ENCODE measurements around the gene HIVEP3.
A peak's percentile ranks its signal among the peaks of the same experiment; 100 is the strongest.

HIVEP3 gene

DNA sequence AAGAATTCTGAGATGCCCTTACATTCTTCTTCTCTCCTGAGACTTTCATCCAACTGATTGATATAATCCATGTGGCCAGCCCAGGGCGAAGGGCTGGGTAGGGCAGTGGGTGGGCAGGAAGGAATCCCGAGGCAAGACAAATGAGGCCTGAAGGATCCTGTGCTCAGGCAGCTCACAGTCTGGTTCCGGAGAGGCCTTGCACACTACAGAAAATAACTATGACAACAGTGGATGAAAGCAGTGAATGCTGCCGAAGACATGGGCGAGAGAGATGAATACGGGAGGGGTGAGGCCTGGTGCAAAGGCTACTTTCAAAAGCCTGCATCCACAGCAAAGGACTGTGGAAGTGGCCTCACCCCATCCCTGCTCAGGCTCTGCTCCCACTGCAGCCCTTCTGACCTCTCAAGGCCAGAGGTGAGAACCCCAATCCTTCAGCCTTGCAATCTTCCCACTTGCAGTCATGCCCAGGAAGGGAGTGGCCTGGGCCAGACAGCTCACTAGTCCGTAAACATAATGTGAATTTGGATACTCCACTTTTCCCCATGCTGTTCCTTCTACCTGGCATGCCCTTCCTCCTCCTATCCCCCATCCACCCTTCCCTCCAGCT lies 250.6 kb downstream of the HIVEP3 start:
- no peak for DNase-seq (ENCODE audit: low read depth)
- TF ChIP-seq, protein P1, sequence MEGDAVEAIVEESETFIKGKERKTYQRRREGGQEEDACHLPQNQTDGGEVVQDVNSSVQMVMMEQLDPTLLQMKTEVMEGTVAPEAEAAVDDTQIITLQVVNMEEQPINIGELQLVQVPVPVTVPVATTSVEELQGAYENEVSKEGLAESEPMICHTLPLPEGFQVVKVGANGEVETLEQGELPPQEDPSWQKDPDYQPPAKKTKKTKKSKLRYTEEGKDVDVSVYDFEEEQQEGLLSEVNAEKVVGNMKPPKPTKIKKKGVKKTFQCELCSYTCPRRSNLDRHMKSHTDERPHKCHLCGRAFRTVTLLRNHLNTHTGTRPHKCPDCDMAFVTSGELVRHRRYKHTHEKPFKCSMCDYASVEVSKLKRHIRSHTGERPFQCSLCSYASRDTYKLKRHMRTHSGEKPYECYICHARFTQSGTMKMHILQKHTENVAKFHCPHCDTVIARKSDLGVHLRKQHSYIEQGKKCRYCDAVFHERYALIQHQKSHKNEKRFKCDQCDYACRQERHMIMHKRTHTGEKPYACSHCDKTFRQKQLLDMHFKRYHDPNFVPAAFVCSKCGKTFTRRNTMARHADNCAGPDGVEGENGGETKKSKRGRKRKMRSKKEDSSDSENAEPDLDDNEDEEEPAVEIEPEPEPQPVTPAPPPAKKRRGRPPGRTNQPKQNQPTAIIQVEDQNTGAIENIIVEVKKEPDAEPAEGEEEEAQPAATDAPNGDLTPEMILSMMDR (IDR thresholded peaks at IDR 0.05; ENCODE audit: low read depth, low read length, missing control alignments): no peak
- no peak overlapping the region for H3K4me3 ChIP-seq (ENCODE audit: low read depth, low read length)

GRCh38 chr1:41666981-41667631 lies 251.6 kb downstream of the HIVEP3 start:
- DNase-seq (ENCODE audit: low read depth): peak; percentile 60
- H3K4me3 ChIP-seq (ENCODE audit: low read depth, low read length): no peak overlapping the region
- TF ChIP-seq, protein P1 (IDR thresholded peaks at IDR 0.05; ENCODE audit: low read depth, low read length, missing control alignments): no peak

- no peak for DNase-seq (ENCODE audit: low read depth)
- TF ChIP-seq, protein P1 (IDR thresholded peaks at IDR 0.05; ENCODE audit: low read depth, low read length, missing control alignments): no peak
- H3K4me3 ChIP-seq (ENCODE audit: low read depth, low read length): no peak overlapping the region
Measured at GRCh38 chr1:41665962-41666917, 252.5 kb downstream of the HIVEP3 start.

- H3K4me3 ChIP-seq (ENCODE audit: low read depth, low read length): no peak overlapping the region
- no peak for DNase-seq (ENCODE audit: low read depth)
- TF ChIP-seq, protein P1 (IDR thresholded peaks at IDR 0.05; ENCODE audit: low read depth, low read length, missing control alignments): no peak
Measured at GRCh38 chr1:41664861-41665640, 253.7 kb downstream of the HIVEP3 start.

GRCh38 chr1:41663671-41664400 lies 254.9 kb downstream of the HIVEP3 start:
- H3K4me3 ChIP-seq (ENCODE audit: low read depth, low read length): no peak overlapping the region
- no peak for DNase-seq (ENCODE audit: low read depth)
- TF ChIP-seq, protein P1 (IDR thresholded peaks at IDR 0.05; ENCODE audit: low read depth, low read length, missing control alignments): no peak

Data from GM12864 (cell line).